Left colon (tissue), 2 donors: ENCODE data around the gene CYCS. TPM values are rescaled to one million over a fixed set of nuclear protein-coding genes. Genes with fewer than 3 reads are reported as not detected.
"Not testable (repeated sequence)": the region's sequence is repeated elsewhere in the genome, so short reads cannot be mapped to it uniquely, and the experiment has no call there.

Source experiments
- ATAC-seq: fragments of 200-7000 bp; cut with Tn5 transposase; one replicate; pipeline ENCODE4 v1.9.1; 2020; ENCODE audit warnings: mild to moderate bottlenecking, moderate library complexity
- DNase-seq, 2 donors: peaks; one replicate each; pipeline ENCODE4 v3.0.0-alpha.2; 2020
- intact Hi-C, 2 donors: fragments of 100-400 bp; cut with DNase I in 1 of 2; cut with micrococcal nuclease in 1 of 2; formaldehyde crosslinking; loops; one replicate each; pipeline versions ENCODE4 v1.11.2 to v1.14.0; 2022; cut with DNase I, micrococcal nuclease
- total RNA-seq, 2 donors: library from RNA; stranded (reverse); fragmentation: NEBNext Ultra II Directional; extraction: Animal tissue kit (Norgen Biotek cat#: 25700); gene quantifications; one replicate each; pipeline ENCODE4 v1.2.1, GENCODE V29; 2021
- donor health status: DM: no; HTN: no; CAD: no.
- donor health status: DM: yes; HTN: yes; CAD: no.

Gene CYCS
- total RNA-seq, 2 donors from 2014 or later = 337 to 391 TPM

GRCh38 chr7:25084821-25085220, 40.2 kb downstream of the CYCS start:
- DNase-seq = no peak
- intact Hi-C loops = no loop called here
- ATAC-seq = no peak

GRCh38 chr7:25083201-25083600, 41.9 kb downstream of the CYCS start:
- ATAC-seq (no peak), DNase-seq (no peak)
- intact Hi-C loops = no loop called here

DNA sequence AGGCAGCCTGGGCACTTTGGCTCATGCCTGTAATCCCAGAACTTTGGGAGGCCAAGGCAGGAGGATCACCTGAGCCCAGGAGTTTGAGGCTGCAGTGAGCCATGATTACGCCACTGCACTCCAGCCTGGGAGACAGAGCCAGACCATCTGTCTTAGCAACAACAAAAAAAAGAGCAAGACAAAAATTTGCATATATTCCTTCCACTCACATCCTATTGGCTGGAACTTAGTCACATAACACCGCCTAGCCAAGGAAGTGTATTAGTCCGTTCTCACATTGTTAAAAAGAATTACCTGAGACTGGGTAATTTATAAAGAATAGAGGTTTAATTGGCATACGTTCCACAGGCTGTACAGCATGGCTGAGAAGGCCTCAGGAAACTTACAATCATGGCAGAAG, 43.0 kb downstream of the CYCS start:
- intact Hi-C loops = not testable (repeated sequence)

DNA sequence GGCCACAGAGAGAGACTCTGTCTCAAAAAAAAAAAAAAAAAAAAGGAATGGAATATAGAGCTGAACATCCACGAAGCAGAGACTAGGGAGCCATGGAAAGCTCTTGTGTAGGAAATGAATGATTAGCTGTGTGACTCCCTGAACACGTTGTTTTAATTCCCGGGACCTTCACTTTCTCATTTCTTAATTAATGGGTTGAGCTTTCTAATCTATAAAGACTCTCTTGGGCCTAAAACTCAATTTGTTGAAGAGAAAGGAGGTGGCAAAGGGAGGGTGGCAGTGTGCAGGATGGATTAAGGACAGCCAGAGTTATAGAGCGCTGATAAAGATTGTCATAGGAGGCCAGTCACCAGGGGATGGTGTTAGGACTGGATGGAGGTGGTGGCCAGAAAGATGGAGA, 48.0 kb downstream of the CYCS start:
- ATAC-seq (no peak), DNase-seq (no peak)
- intact Hi-C loops = no loop called here

More for the DNA sequence above, 43.0 kb downstream of the CYCS start:
- not testable (repeated sequence) for ATAC-seq, DNase-seq

DNA sequence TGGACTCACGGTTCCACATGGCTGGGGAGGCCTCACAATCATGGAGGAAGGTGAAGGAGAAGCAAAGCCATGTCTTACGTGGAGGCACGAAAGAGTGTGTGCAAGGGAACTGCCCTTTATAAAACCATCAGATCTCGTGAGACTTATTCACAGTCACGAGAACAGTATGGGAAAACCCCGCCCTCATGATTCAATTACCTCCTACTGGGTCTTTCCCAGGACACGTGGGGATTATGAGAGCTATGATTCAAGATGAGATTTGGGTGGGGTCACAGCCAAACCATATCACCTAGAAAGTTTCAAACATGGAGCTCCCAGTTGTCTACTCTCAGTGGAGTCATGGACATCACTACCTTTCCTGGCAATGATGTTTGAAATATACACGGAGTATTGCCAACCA, 49.6 kb downstream of the CYCS start:
- ATAC-seq = no peak
- no peak for DNase-seq
- intact Hi-C loops = no loop called here

DNA sequence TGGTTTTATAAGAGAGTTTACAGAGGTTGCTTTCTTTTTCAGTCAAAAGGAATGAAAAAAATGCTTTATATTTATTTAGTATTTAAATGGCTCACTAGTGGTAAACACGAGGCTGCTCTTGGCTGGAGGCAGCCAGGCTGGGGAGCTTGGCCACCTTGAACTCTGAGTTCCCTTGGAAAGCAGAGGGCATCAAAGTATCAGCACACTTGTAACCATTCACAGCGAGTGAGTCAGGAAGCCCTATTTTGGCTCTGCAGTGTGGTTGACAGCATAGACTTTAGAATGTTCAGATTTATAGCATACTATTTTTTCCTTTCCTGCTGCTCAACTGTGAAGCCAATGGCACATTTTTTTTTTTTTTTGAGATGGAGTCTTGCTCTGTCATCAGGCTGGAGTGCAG, 51.6 kb downstream of the CYCS start:
- intact Hi-C loops = loop anchor here in 1 of 2 donors (5.0 kb wide), 1 partner anchor 256 kb away; no protein-coding TSS in a partner anchor
- no peak for DNase-seq
- no peak for ATAC-seq

Other genes with a start within 250 kb of the CYCS start
- 10 to 100 TPM; 11.0 to 13.2 TPM for gene OSBPL3, start 145.1 kb downstream of the CYCS start, total RNA-seq
- not detected for gene NPVF, start 103.2 kb upstream of the CYCS start, total RNA-seq